H1 (cell line): ENCODE data around the gene MPRIP. TPM values are rescaled to one million over a fixed set of nuclear protein-coding genes. Genes with fewer than 3 reads are reported as not detected.

Source experiments
- CTCF ChIA-PET: fragments of 300-600 bp; sonication (Branson Sonifier 250); formaldehyde crosslinking; loops from one replicate; lab custom pipeline; 2021; ENCODE audit not compliant: partially characterized antibody; lab: Charles Lee
- POLR2A ChIA-PET: fragments of 300-600 bp; sonication (Branson Sonifier 250); formaldehyde crosslinking; loops from one replicate; lab custom pipeline; 2021; ENCODE audit warnings: inconsistent platforms; ENCODE audit not compliant: partially characterized antibody; lab: Charles Lee
- DNase-seq, 2 experiments: peaks; one replicate each; pipeline versions ENCODE4 v3.0.0 to v3.0.0-alpha.2; 2010 to 2022; ENCODE audit warnings: low spot score in 2 of 2, low read depth in 1 of 2, mixed read lengths in 1 of 2
- FAIRE-seq: peaks from 2 replicates; lab custom pipeline; 2011; peaks lifted over from hg19 to GRCh38; lab: Jason Lieb, UNC
- H2AFZ ChIP-seq: 2 replicates; pipeline ENCODE4 v1.8.1; 2012; ENCODE audit warnings: low read length, inconsistent platforms
- H2AK5ac ChIP-seq: 2 replicates; pipeline ENCODE4 v1.6.1; 2013; ENCODE audit warnings: low read depth, low read length
- H2BK120ac ChIP-seq: replicated peaks from 2 replicates; pipeline ENCODE3; 2013; ENCODE audit warnings: low read depth, low read length, inconsistent platforms
- H2BK12ac ChIP-seq: 2 replicates; pipeline ENCODE4 v1.6.1; 2013; ENCODE audit warnings: low read depth, low read length
- H2BK15ac ChIP-seq: 2 replicates; pipeline ENCODE4 v1.6.1; 2013; ENCODE audit warnings: low read length
- H2BK20ac ChIP-seq: 2 replicates; pipeline ENCODE4 v1.6.1; 2013; ENCODE audit warnings: low read length
- H2BK5ac ChIP-seq: 2 replicates; pipeline ENCODE4 v1.6.1; 2013; ENCODE audit warnings: low read depth, low read length
- H3K14ac ChIP-seq: 2 replicates; pipeline ENCODE4 v1.6.1; 2013; ENCODE audit warnings: inconsistent platforms; ENCODE audit not compliant: insufficient read length
- H3K18ac ChIP-seq: 2 replicates; pipeline ENCODE4 v1.6.1; 2013; ENCODE audit warnings: low read length; ENCODE audit errors: extremely low read depth
- H3K23ac ChIP-seq: 2 replicates; pipeline ENCODE4 v1.6.1; 2013; ENCODE audit warnings: inconsistent platforms; ENCODE audit not compliant: insufficient read length
- H3K23me2 ChIP-seq: 2 replicates; pipeline ENCODE4 v1.6.1; 2013; ENCODE audit warnings: low read depth, low read length
- H3K27ac ChIP-seq: 2 replicates; pipeline ENCODE4 v1.6.1; 2011; ENCODE audit warnings: low read depth, low read length, inconsistent platforms
- H3K27me3 ChIP-seq, 4 experiments: replicated peaks in 1 of 4; 1 replicate in 1 of 4; 2 replicates in 3 of 4; pipeline versions ENCODE4 v1.6.1 to v1.8.1; 2011 to 2013; ENCODE audit warnings: low read length in 3 of 4, mild to moderate bottlenecking in 3 of 4, inconsistent platforms in 2 of 4, mixed read lengths in 2 of 4, moderate library complexity in 1 of 4; ENCODE audit not compliant: control insufficient read depth in 3 of 4, insufficient read depth in 3 of 4; ENCODE audit errors: extremely low read depth in 1 of 4
- H3K36me3 ChIP-seq, 4 experiments: 2 replicates each; pipeline versions ENCODE4 v1.6.1 to v1.8.1; 2011 to 2013; ENCODE audit warnings: mild to moderate bottlenecking in 4 of 4, low read length in 3 of 4, moderate library complexity in 2 of 4, control low read depth in 1 of 4, inconsistent platforms in 1 of 4; ENCODE audit not compliant: insufficient read depth in 4 of 4, control insufficient read depth in 2 of 4
- H3K4ac ChIP-seq: replicated peaks from 2 replicates; pipeline ENCODE3; 2013; ENCODE audit warnings: low read length, low read depth, mixed read lengths, inconsistent platforms; ENCODE audit not compliant: insufficient read length
- H3K4me1 ChIP-seq, 4 experiments: replicated peaks in 1 of 4; 1 replicate in 1 of 4; 2 replicates in 3 of 4; pipeline versions ENCODE4 v1.6.1 to v1.8.1; 2011 to 2013; ENCODE audit warnings: low read length in 3 of 4, inconsistent platforms in 2 of 4, mixed read lengths in 1 of 4; ENCODE audit not compliant: insufficient read depth in 4 of 4, control insufficient read depth in 3 of 4
- H3K4me2 ChIP-seq, 2 experiments: 2 replicates each; pipeline versions ENCODE4 v1.6.1 to v1.8.1; 2011 to 2013; ENCODE audit warnings: low read depth in 2 of 2, low read length in 2 of 2, control low read depth in 1 of 2, inconsistent platforms in 1 of 2, mild to moderate bottlenecking in 1 of 2; ENCODE audit not compliant: insufficient read depth in 1 of 2
- H3K4me3 ChIP-seq, 4 experiments: fragments of 200-600, 300-600 bp in 1 of 4; sonication (generic), shearing (Covaris generic), sonication (Bioruptor Twin) in 1 of 4; 2 replicates each; pipeline versions ENCODE4 v1.5.1 to v1.8.1; 2011 to 2016; ENCODE audit warnings: low read length in 4 of 4, low read depth in 3 of 4, control low read depth in 2 of 4, inconsistent platforms in 2 of 4, mild to moderate bottlenecking in 2 of 4, mixed read lengths in 1 of 4, moderate library complexity in 1 of 4; ENCODE audit not compliant: insufficient read depth in 2 of 4; ENCODE audit errors: extremely low read depth in 1 of 4
- H3K56ac ChIP-seq: replicated peaks from 2 replicates; pipeline ENCODE3; 2013; ENCODE audit warnings: low read depth, mild to moderate bottlenecking, mixed read lengths, low read length, inconsistent platforms; ENCODE audit not compliant: insufficient read length
- H3K79me1 ChIP-seq: 2 replicates; pipeline ENCODE4 v1.6.1; 2013; ENCODE audit warnings: low read depth, low read length, control low read depth
- H3K79me2 ChIP-seq, 2 experiments: 2 replicates each; pipeline versions ENCODE4 v1.6.1 to v1.8.1; 2012 to 2013; ENCODE audit warnings: low read length in 2 of 2, mild to moderate bottlenecking in 2 of 2, inconsistent platforms in 1 of 2; ENCODE audit not compliant: insufficient read depth in 2 of 2, control insufficient read depth in 1 of 2
- H3K9ac ChIP-seq, 4 experiments: replicated peaks in 1 of 4; 1 replicate in 1 of 4; 2 replicates in 3 of 4; pipeline versions ENCODE4 v1.6.1 to v1.8.1; 2011 to 2013; ENCODE audit warnings: low read depth in 3 of 4, low read length in 3 of 4, control low read depth in 2 of 4, mild to moderate bottlenecking in 2 of 4, moderate library complexity in 2 of 4, inconsistent platforms in 1 of 4; ENCODE audit errors: extremely low read depth in 1 of 4
- H3K9me3 ChIP-seq, 2 experiments: 2 replicates each; pipeline versions ENCODE4 v1.6.1 to v1.8.1; 2012 to 2013; ENCODE audit warnings: mild to moderate bottlenecking in 2 of 2, moderate library complexity in 2 of 2, control low read depth in 1 of 2, inconsistent platforms in 1 of 2, low read depth in 1 of 2, low read length in 1 of 2, mixed read lengths in 1 of 2; ENCODE audit not compliant: insufficient read depth in 2 of 2
- H4K20me1 ChIP-seq, 2 experiments: replicated peaks in 1 of 2; 2 replicates each; pipeline versions ENCODE3 to v1.8.1; 2011 to 2013; ENCODE audit warnings: inconsistent platforms in 2 of 2, low read length in 2 of 2, mild to moderate bottlenecking in 1 of 2; ENCODE audit not compliant: insufficient read depth in 2 of 2, control insufficient read depth in 1 of 2
- H4K5ac ChIP-seq: 2 replicates; pipeline ENCODE4 v1.6.1; 2013; ENCODE audit warnings: low read length, low read depth, mixed read lengths, inconsistent platforms; ENCODE audit not compliant: insufficient read length
- H4K8ac ChIP-seq: 2 replicates; pipeline ENCODE4 v1.8.0; 2013; ENCODE audit warnings: mild to moderate bottlenecking, moderate library complexity, low read length, inconsistent platforms; ENCODE audit not compliant: insufficient read depth; ENCODE audit errors: extremely low read depth
- H4K91ac ChIP-seq: replicated peaks from 2 replicates; pipeline ENCODE3; 2013; ENCODE audit warnings: low read length, mixed read lengths, inconsistent platforms; ENCODE audit not compliant: insufficient read length
- ATF2 ChIP-seq: IDR thresholded peaks from 2 replicates; pipeline ENCODE4 v1.6.1; 2012; ENCODE audit warnings: low read length, inconsistent platforms
- ATF3 ChIP-seq: IDR thresholded peaks from 2 replicates; pipeline ENCODE4 v1.6.1; 2011; ENCODE audit warnings: low read depth, mild to moderate bottlenecking, low read length; ENCODE audit not compliant: insufficient read depth
- CBX5 ChIP-seq: fragments of 300-800, 300-1000 bp; sonication (generic); IDR thresholded peaks from 2 replicates; pipeline ENCODE4 v1.7.1; 2016; ENCODE audit warnings: antibody characterized with exemption, low read length, low read depth
- CHD1 ChIP-seq: IDR thresholded peaks from 2 replicates; pipeline ENCODE4 v1.6.1; 2012; ENCODE audit warnings: low read depth, low read length, improper control_type of control experiment
- EGR1 ChIP-seq: IDR thresholded peaks from 2 replicates; pipeline ENCODE4 v1.6.1; 2011; ENCODE audit warnings: low read depth, low read length, borderline replicate concordance
- EP300 ChIP-seq, 2 experiments: IDR thresholded peaks; 1 replicate in 1 of 2; 2 replicates in 1 of 2; pipeline ENCODE4 v1.6.1; 2011 to 2012; ENCODE audit warnings: low read depth in 2 of 2, low read length in 2 of 2, mild to moderate bottlenecking in 2 of 2, borderline replicate concordance in 1 of 2, inconsistent platforms in 1 of 2, moderate library complexity in 1 of 2
- EZH2 ChIP-seq: fragments of 200-600 bp; sonication (generic); IDR thresholded peaks from 2 replicates; pipeline ENCODE4 v1.7.1; 2012; ENCODE audit warnings: low read depth, mild to moderate bottlenecking, moderate library complexity, low read length, inconsistent platforms; ENCODE audit not compliant: severe bottlenecking
- FOSL1 ChIP-seq: IDR thresholded peaks from 2 replicates; pipeline ENCODE4 v1.6.1; 2011; ENCODE audit warnings: mild to moderate bottlenecking, low read depth, low read length, moderate library complexity; ENCODE audit not compliant: insufficient read depth
- SIN3A ChIP-seq, 2 experiments: IDR thresholded peaks in 1 of 2; conservative IDR thresholded peaks in 1 of 2; 2 replicates each; pipeline ENCODE4 v1.6.1; 2011 to 2012; ENCODE audit warnings: low read length in 2 of 2, improper control_type of control experiment in 1 of 2, low read depth in 1 of 2, mild to moderate bottlenecking in 1 of 2
- TAF7 ChIP-seq: optimal IDR thresholded peaks from 2 replicates; pipeline ENCODE3; 2011; ENCODE audit warnings: low read depth, mild to moderate bottlenecking, inconsistent platforms, low read length, moderate library complexity, borderline replicate concordance
- WGBS, 2 experiments: shearing (Covaris generic) in 1 of 2; methylation state at CpG; one replicate each; pipeline versions ENCODE4 v1.1.6 to v1.1.7; 2013 to 2015; ENCODE audit warnings: low lambda C conversion rate in 2 of 2, mixed read lengths in 2 of 2, inconsistent platforms in 1 of 2, low coverage in 1 of 2, missing lambda C conversion rate in 1 of 2; ENCODE audit not compliant: insufficient replicate concordance in 2 of 2, insufficient coverage in 1 of 2, insufficient read length in 1 of 2; ENCODE audit errors: extremely low coverage in 1 of 2, missing lambda C conversion rate in 1 of 2; 5-methylcytosine and 5-hydroxymethylcytosine counted together
- polyA plus RNA-seq, 7 experiments: library from polyadenylated mRNA; depleted of rRNA in 3 of 7; stranded (reverse) in 5 of 7; unstranded in 2 of 7; fragments of >200 nt in 5 of 7; fragments of 200-250 nt in 2 of 7; gene quantifications; 1 replicate in 5 of 7; 2 replicates in 1 of 7; 4 replicates in 1 of 7; pipeline versions ENCODE4 v1.2.1 to v1.2.3, GENCODE V29; 2011 to 2013; ENCODE audit warnings: missing spikeins in 2 of 7, mixed read lengths in 2 of 7
- total RNA-seq: library from RNA; stranded (reverse); fragmentation: NEBNext Ultra II Directional; extraction: Animal tissue kit (Norgen Biotek cat#: 25700); gene quantifications from 2 replicates; pipeline ENCODE4 v1.2.1, GENCODE V29; 2021

The MPRIP gene
- total and polyA plus RNA-seq, 2 of the 8 experiments (the other 6 are each of a cell fraction or from before 2014, with no cell fraction given): 48.6 to 146 TPM

- no peaks in the 10 kb centered on the region for H3K27me3 ChIP-seq
- H3K56ac ChIP-seq: no peak overlapping the region
- no peak overlapping the region for H4K5ac ChIP-seq
- H3K79me2 ChIP-seq: peaks cover 0 to 9% of the 10 kb centered on the region in 2 experiments; a peak in 1 of 4 replicates
- H2BK20ac ChIP-seq: no peak overlapping the region
- H4K91ac ChIP-seq: no peak overlapping the region
- no peak overlapping the region for H3K4me2 ChIP-seq
- 0 out of 2 replicates have a peak overlapping the region, but pooled peaks have one; percentile 41 for H2BK5ac ChIP-seq
- no peak overlapping the region for H2BK12ac ChIP-seq
- no peak overlapping the region for H3K18ac ChIP-seq
- no peak overlapping the region for H2BK120ac ChIP-seq
- no peak for DNase-seq
- WGBS, 2 experiments: 91% methylated on average over 11 of the region's 11 CpGs; no CpG with 5 or more reads in 1 of the 2 experiments
- no peaks in the 10 kb centered on the region for H3K9me3 ChIP-seq
- ChIA-PET CTCF (interaction anchor here (2.1 to 2.5 kb wide), 2 partner anchors 15 to 38 kb away, joined by 5 to 13 read pairs; no protein-coding TSS in a partner anchor), POLR2A (interaction anchor here (1.0 kb wide), 1 partner anchor 37 kb away, joined by 3 read pairs; no protein-coding TSS in a partner anchor)
- H3K4me1 ChIP-seq: peaks cover 0 to 7% (median 3%) of the 10 kb centered on the region in 4 experiments; a peak in 4 of 7 replicates
- H3K4me3 ChIP-seq: no peak overlapping the region
- no peak overlapping the region for H2AK5ac ChIP-seq
- no peak overlapping the region for H3K27ac ChIP-seq
- H2BK15ac ChIP-seq: no peak overlapping the region
- H3K4ac ChIP-seq: no peak overlapping the region
- H3K23me2 ChIP-seq: no peaks in the 10 kb centered on the region
- FAIRE-seq: no peak
- peaks cover 0 to 6% of the 10 kb centered on the region in 2 experiments for H4K20me1 ChIP-seq
- H3K9ac ChIP-seq: no peak overlapping the region
- peaks cover 10% of the 10 kb centered on the region for H3K79me1 ChIP-seq
- H4K8ac ChIP-seq: no peak overlapping the region
- H2AFZ ChIP-seq: no peak overlapping the region
- H3K23ac ChIP-seq: no peak overlapping the region
- H3K36me3 ChIP-seq: no peaks in the 10 kb centered on the region
- no peak overlapping the region for H3K14ac ChIP-seq
- TF ChIP-seq CBX5: no peak
- no peak for TF ChIP-seq ATF3
- TF ChIP-seq FOSL1: no peak
- no peak for TF ChIP-seq EGR1
- TF ChIP-seq CHD1: no peak
- no peak for TF ChIP-seq ATF2
- no peak for TF ChIP-seq TAF7
- TF ChIP-seq SIN3A (conservative IDR thresholded peaks at IDR 0.05 in 1 of 2, IDR thresholded peaks at IDR 0.05 in 1 of 2; ENCODE audit: low read depth in 1 of 2, low read length in 2 of 2): no peak
- no peak for TF ChIP-seq EZH2
- TF ChIP-seq EP300 (IDR thresholded peaks at IDR 0.05; ENCODE audit: borderline replicate concordance in 1 of 2, low read depth in 2 of 2, low read length in 2 of 2): no peak
These were observed 62.2 kb downstream of the MPRIP start for GRCh38 chr17:17104494-17104893.
